Hepatocyte (in vitro differentiated cells): Measurements from ENCODE around the gene SIL1. TPM values are rescaled to one million over a fixed set of nuclear protein-coding genes. Genes with fewer than 3 reads are reported as not detected.
"Not testable (repeated sequence)": the region's sequence is repeated elsewhere in the genome, so short reads cannot be mapped to it uniquely, and the experiment has no call there.

Source experiments
- DNase-seq: peaks from one replicate; pipeline ENCODE4 v3.0.0-alpha.2; 2016; ENCODE audit warnings: low spot score
- H2AFZ ChIP-seq: fragments of 200-600 bp; sonication (generic); 2 replicates; pipeline ENCODE4 v1.6.0; 2016; ENCODE audit warnings: antibody characterized with exemption, mild to moderate bottlenecking
- H3K27ac ChIP-seq: fragments of 200-600 bp; sonication (generic); 2 replicates; pipeline ENCODE4 v1.5.1; 2016; ENCODE audit warnings: mild to moderate bottlenecking
- H3K27me3 ChIP-seq: fragments of 200-600 bp; sonication (generic); 2 replicates; pipeline ENCODE4 v1.6.1; 2016
- H3K36me3 ChIP-seq: fragments of 200-600 bp; sonication (generic); replicated peaks from 2 replicates; pipeline ENCODE4 v1.5.1; 2016; ENCODE audit warnings: low read depth; ENCODE audit not compliant: insufficient read depth
- H3K4me1 ChIP-seq: fragments of 200-600 bp; sonication (generic); 2 replicates; pipeline ENCODE4 v1.5.1; 2016; ENCODE audit warnings: mild to moderate bottlenecking, moderate library complexity; ENCODE audit not compliant: insufficient read depth
- H3K4me2 ChIP-seq: fragments of 200-600 bp; sonication (generic); 2 replicates; pipeline ENCODE4 v1.6.0; 2016
- H3K4me3 ChIP-seq: fragments of 200-600 bp; sonication (generic); 2 replicates; pipeline ENCODE4 v1.5.1; 2016; ENCODE audit warnings: mild to moderate bottlenecking
- H3K79me2 ChIP-seq: fragments of 200-600 bp; sonication (generic); 2 replicates; pipeline ENCODE4 v1.6.0; 2017; ENCODE audit warnings: mild to moderate bottlenecking
- H3K9me2 ChIP-seq: fragments of 200-600 bp; sonication (generic); replicated peaks from 2 replicates; pipeline ENCODE4 v1.6.0; 2017; ENCODE audit warnings: mild to moderate bottlenecking; ENCODE audit not compliant: insufficient read depth
- H3K9me3 ChIP-seq: fragments of 200-600 bp; sonication (generic); 2 replicates; pipeline ENCODE4 v1.5.1; 2016; ENCODE audit warnings: low read depth, mild to moderate bottlenecking
- H4K20me1 ChIP-seq: fragments of 200-600 bp; sonication (generic); 2 replicates; pipeline ENCODE4 v1.6.0; 2016; ENCODE audit warnings: mild to moderate bottlenecking; ENCODE audit not compliant: insufficient read depth, poor library complexity, severe bottlenecking
- EZH2 ChIP-seq: fragments of 200-600 bp; sonication (generic); IDR thresholded peaks from 2 replicates; pipeline ENCODE4 v1.6.1; 2016; ENCODE audit warnings: antibody characterized with exemption, mild to moderate bottlenecking, borderline replicate concordance
- EZH2phosphoT487 ChIP-seq: fragments of 200-600 bp; sonication (generic); IDR thresholded peaks from one replicate; pipeline ENCODE4 v1.6.1; 2018; ENCODE audit warnings: antibody characterized with exemption, mild to moderate bottlenecking, low read depth, moderate library complexity; ENCODE audit not compliant: unreplicated experiment, severe bottlenecking
- WGBS: methylation state at CpG from one replicate; pipeline ENCODE4 v1.1.6; 2016; ENCODE audit warnings: low lambda C conversion rate; ENCODE audit errors: missing lambda C conversion rate; 5-methylcytosine and 5-hydroxymethylcytosine counted together
- polyA plus RNA-seq: library from polyadenylated mRNA; unstranded; fragments of >200 nt; fragmentation: Nextera tagmentation; extraction: Ambion mirVana; gene quantifications from 2 replicates; pipeline ENCODE4 v1.2.1, GENCODE V29; 2016
- total RNA-seq: library from RNA; depleted of rRNA; stranded (reverse); fragments of >200 nt; gene quantifications from 2 replicates; pipeline ENCODE4 v1.2.3, GENCODE V29; 2014
- TF ChIP-seq, protein P1 (sequence below): fragments of 200-600 bp; sonication (generic); IDR thresholded peaks from 2 replicates; pipeline ENCODE4 v1.5.1; 2016; ENCODE audit warnings: antibody characterized with exemption, mild to moderate bottlenecking; ENCODE audit not compliant: poor library complexity

The SIL1 gene
- total and polyA plus RNA-seq, 2 experiments from 2014 or later = 82.0 to 176 TPM

DNA sequence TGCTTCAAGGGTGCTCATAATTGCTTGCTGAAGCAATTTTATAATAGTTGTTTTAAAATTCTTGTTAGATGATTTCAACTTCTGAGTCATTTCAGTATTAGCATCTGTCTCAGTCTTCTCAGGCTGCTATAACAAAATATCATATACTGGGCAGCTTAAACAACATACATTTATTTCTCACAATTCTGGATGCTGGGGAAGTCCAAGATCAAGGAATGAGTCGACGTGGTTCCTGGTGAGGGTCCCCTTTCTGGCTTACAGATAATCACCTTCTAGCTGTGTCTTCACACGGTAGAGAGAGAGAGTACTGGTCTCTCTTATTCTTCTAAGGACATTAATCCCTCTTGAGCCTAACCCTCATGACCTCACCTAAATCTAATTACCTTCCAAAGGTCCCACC, 160.4 kb downstream of the SIL1 start:
- Histone ChIP-seq H3K36me3 (no peaks in the 10 kb centered on the region), H3K4me3 (no peak overlapping the region)

DNA sequence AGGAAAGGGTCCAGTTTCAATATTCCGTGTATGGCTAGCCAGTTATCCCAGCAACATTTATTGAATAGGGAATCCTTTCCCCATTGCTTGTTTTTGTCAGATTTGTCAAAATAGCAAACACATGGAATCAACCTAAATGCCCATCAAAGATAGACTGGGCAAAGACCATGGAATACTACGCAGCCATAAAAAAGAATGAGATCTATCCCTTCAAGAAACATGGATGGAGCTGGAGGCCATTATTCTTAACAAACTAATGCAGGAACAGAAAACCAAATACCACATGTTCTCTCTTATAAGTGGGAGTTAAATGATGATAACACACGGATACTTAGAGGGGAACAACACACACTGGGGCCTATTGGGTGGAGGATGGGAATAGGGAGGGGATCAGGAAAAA, 161.8 kb downstream of the SIL1 start:
- H3K9me2 ChIP-seq, H3K4me3 ChIP-seq, H3K9me3 ChIP-seq, H3K4me1 ChIP-seq, H4K20me1 ChIP-seq, H3K27ac ChIP-seq, H3K36me3 ChIP-seq, H3K4me2 ChIP-seq, H3K79me2 ChIP-seq, DNase-seq, H3K27me3 ChIP-seq, H2AFZ ChIP-seq: not testable (repeated sequence)
- WGBS = 87% methylated on average over 3 of the region's 3 CpGs

More for the DNA sequence above, 160.4 kb downstream of the SIL1 start:
- DNase-seq = no peak
- H3K4me1 ChIP-seq = no peaks in the 10 kb centered on the region
- no peak for TF ChIP-seq EZH2
- no peak for TF ChIP-seq EZH2phosphoT487
- TF ChIP-seq, protein P1, sequence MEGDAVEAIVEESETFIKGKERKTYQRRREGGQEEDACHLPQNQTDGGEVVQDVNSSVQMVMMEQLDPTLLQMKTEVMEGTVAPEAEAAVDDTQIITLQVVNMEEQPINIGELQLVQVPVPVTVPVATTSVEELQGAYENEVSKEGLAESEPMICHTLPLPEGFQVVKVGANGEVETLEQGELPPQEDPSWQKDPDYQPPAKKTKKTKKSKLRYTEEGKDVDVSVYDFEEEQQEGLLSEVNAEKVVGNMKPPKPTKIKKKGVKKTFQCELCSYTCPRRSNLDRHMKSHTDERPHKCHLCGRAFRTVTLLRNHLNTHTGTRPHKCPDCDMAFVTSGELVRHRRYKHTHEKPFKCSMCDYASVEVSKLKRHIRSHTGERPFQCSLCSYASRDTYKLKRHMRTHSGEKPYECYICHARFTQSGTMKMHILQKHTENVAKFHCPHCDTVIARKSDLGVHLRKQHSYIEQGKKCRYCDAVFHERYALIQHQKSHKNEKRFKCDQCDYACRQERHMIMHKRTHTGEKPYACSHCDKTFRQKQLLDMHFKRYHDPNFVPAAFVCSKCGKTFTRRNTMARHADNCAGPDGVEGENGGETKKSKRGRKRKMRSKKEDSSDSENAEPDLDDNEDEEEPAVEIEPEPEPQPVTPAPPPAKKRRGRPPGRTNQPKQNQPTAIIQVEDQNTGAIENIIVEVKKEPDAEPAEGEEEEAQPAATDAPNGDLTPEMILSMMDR = no peak
- H3K9me3 ChIP-seq = no peaks in the 10 kb centered on the region
- H2AFZ ChIP-seq = no peak overlapping the region
- H3K27ac ChIP-seq = no peak overlapping the region
- H3K9me2 ChIP-seq = no peaks in the 10 kb centered on the region
- no peak overlapping the region for H3K4me2 ChIP-seq
- H3K79me2 ChIP-seq = no peaks in the 10 kb centered on the region
- no peaks in the 10 kb centered on the region for H3K27me3 ChIP-seq
- 94% methylated on average over 3 of the region's 3 CpGs for WGBS
- H4K20me1 ChIP-seq = no peaks in the 10 kb centered on the region

DNA sequence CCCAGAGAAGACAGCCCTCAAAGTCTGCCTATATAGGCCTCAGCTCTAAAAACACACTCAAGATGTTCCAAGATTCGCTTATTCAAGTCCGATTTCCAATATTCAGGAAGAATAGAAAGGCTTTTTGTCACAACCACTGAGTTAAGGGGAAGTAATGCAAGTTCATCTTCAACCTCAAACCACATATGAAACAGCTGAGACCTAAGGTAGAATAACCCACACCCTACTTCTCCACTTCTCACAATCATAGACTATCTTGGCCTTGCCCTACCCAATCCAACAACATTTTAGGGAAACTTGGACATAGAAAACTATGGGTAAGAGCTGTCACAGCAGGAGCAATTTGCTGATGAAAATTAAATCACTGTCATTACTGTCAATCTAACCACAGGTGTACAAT, 171.0 kb downstream of the SIL1 start:
- H3K4me3 ChIP-seq = no peak overlapping the region
- no peaks in the 10 kb centered on the region for H4K20me1 ChIP-seq
- H3K79me2 ChIP-seq = no peaks in the 10 kb centered on the region
- no peak overlapping the region for H3K27ac ChIP-seq
- H3K4me2 ChIP-seq = no peak overlapping the region
- no peak overlapping the region for H2AFZ ChIP-seq
- H3K9me2 ChIP-seq = no peaks in the 10 kb centered on the region
- TF ChIP-seq, protein P1 = no peak
- no peak for TF ChIP-seq EZH2
- TF ChIP-seq EZH2phosphoT487 = no peak
- WGBS = 100% methylated on average over 2 of the region's 2 CpGs
- no peaks in the 10 kb centered on the region for H3K27me3 ChIP-seq
- H3K4me1 ChIP-seq = no peaks in the 10 kb centered on the region
- no peaks in the 10 kb centered on the region for H3K36me3 ChIP-seq
- H3K9me3 ChIP-seq = no peaks in the 10 kb centered on the region
- DNase-seq = no peak

DNA sequence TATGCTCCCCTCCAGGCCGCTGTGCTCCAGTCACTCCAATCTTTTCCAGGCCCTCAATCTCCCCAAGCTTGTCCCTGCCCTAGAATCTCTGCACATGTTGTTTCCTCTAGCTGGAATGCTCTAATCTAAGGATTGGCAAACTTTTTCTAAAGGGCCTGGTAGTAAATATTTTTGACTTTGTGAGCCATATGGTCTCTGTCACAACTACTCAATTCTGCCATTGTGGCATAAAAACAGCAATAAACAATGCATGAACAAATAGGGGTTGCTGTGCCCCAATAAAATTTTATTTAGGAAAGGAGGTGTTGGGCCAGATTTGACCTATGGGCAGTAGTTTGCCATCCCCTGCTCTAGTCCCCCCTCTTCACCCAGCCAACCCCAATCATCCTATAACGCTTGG, 172.5 kb downstream of the SIL1 start:
- H3K27ac ChIP-seq = no peak overlapping the region
- no peak overlapping the region for H2AFZ ChIP-seq
- H3K9me2 ChIP-seq = no peaks in the 10 kb centered on the region
- no peaks in the 10 kb centered on the region for H3K4me1 ChIP-seq
- no peaks in the 10 kb centered on the region for H3K36me3 ChIP-seq
- no peak for DNase-seq
- 83% methylated on average over 2 of the region's 2 CpGs for WGBS
- no peak overlapping the region for H3K4me3 ChIP-seq
- H3K4me2 ChIP-seq = no peak overlapping the region
- no peaks in the 10 kb centered on the region for H3K79me2 ChIP-seq
- H3K9me3 ChIP-seq = no peaks in the 10 kb centered on the region
- no peaks in the 10 kb centered on the region for H3K27me3 ChIP-seq
- no peak for TF ChIP-seq EZH2phosphoT487
- no peak for TF ChIP-seq EZH2
- TF ChIP-seq, protein P1 = no peak
- H4K20me1 ChIP-seq = no peaks in the 10 kb centered on the region
